Right atrium auricular region (tissue), 2 donors: ENCODE measurements around the gene MTF2. TPM values are rescaled to one million over a fixed set of nuclear protein-coding genes. Genes with fewer than 3 reads are reported as not detected.
A peak's percentile ranks its signal among the peaks of the same experiment; 100 is the strongest.

Experiments
- DNase-seq: peaks from one replicate; pipeline ENCODE4 v3.0.0-alpha.2; 2019; ENCODE audit warnings: low spot score
- H3K27ac ChIP-seq, 2 donors: fragments of 200-600 bp; sonication (generic); 1 replicate in 1 of 2; 2 replicates in 1 of 2; pipeline ENCODE4 v1.5.1; 2016 to 2019
- H3K27me3 ChIP-seq, 2 donors: fragments of 200-600 bp; sonication (generic); one replicate each; pipeline versions ENCODE4 v1.5.1 to v1.6.0; 2017 to 2019
- H3K36me3 ChIP-seq: fragments of 200-600 bp; sonication (generic); one replicate; pipeline ENCODE4 v1.5.1; 2016
- H3K4me1 ChIP-seq, 2 donors: fragments of 200-600 bp; sonication (generic); one replicate each; pipeline versions ENCODE4 v1.5.1 to v1.6.0; 2017 to 2019
- H3K4me3 ChIP-seq, 2 donors: fragments of 200-600 bp; sonication (generic); 1 replicate in 1 of 2; 2 replicates in 1 of 2; pipeline ENCODE4 v1.5.1; 2017 to 2019; ENCODE audit warnings: mild to moderate bottlenecking in 1 of 2, moderate library complexity in 1 of 2
- H3K9me3 ChIP-seq, 2 donors: fragments of 200-600 bp; sonication (generic); one replicate each; pipeline ENCODE4 v1.5.1; 2019
- CTCF ChIP-seq, 2 donors: fragments of 200-600 bp; sonication (generic); IDR thresholded peaks; one replicate each; pipeline ENCODE4 v1.5.1; 2019; ENCODE audit warnings: antibody characterized with exemption in 2 of 2
- total RNA-seq, 2 donors: library from RNA; depleted of rRNA; stranded (reverse); fragments of >200 nt; gene quantifications; one replicate each; pipeline ENCODE4 v1.1.0, GENCODE V29; 2016

Gene MTF2
- total RNA-seq, 2 donors from 2014 or later, result 6.2 to 6.3 TPM

GRCh38 chr1:93177991-93178390, 98.9 kb downstream of the MTF2 start:
- peaks cover 8% of the 10 kb centered on the region for H3K36me3 ChIP-seq
- H3K4me3 ChIP-seq, result peak overlapping the region; percentile 79 to 88
- peak overlapping the region; percentile 40 to 99 for H3K27ac ChIP-seq
- no peaks in the 10 kb centered on the region for H3K27me3 ChIP-seq
- DNase-seq, result no peak
- TF ChIP-seq CTCF (IDR thresholded peaks at IDR 0.05), result no peak
- peaks cover 0 to 41% of the 10 kb centered on the region in 2 donors for H3K4me1 ChIP-seq
- H3K9me3 ChIP-seq, result no peaks in the 10 kb centered on the region

GRCh38 chr1:93178418-93178817, 99.3 kb downstream of the MTF2 start:
- no peaks in the 10 kb centered on the region for H3K9me3 ChIP-seq
- H3K27me3 ChIP-seq, result no peaks in the 10 kb centered on the region
- H3K36me3 ChIP-seq, result peaks cover 8% of the 10 kb centered on the region
- TF ChIP-seq CTCF (IDR thresholded peaks at IDR 0.05), result no peak
- H3K4me3 ChIP-seq, result peak overlapping the region; percentile 79 to 88
- H3K27ac ChIP-seq, result peak overlapping the region; percentile 98 to 99
- peaks cover 0 to 37% of the 10 kb centered on the region in 2 donors for H3K4me1 ChIP-seq
- no peak for DNase-seq

GRCh38 chr1:93179886-93180722, 101.0 kb downstream of the MTF2 start, which contains the start of gene TMED5:
Gene TMED5, minus strand, starts transcription at chr1:93180413. Its CDS starts 171 bp downstream, at chr1:93180242.
- DNase-seq, result peak; percentile 98
- peaks cover 0 to 36% of the 10 kb centered on the region in 2 donors for H3K4me1 ChIP-seq
- H3K27ac ChIP-seq, result peak within 1 kb of the TSS; percentile 98 to 99
- H3K27me3 ChIP-seq, result no peaks in the 10 kb centered on the region
- TF ChIP-seq CTCF (IDR thresholded peaks at IDR 0.05), result peak in 1 of 2 donors; percentile 20
- no peaks in the 10 kb centered on the region for H3K36me3 ChIP-seq
- no peaks in the 10 kb centered on the region for H3K9me3 ChIP-seq
- peak within 1 kb of the TSS; percentile 79 to 88 for H3K4me3 ChIP-seq

- H3K9me3 ChIP-seq, result no peaks in the 10 kb centered on the region
- no peaks in the 10 kb centered on the region for H3K27me3 ChIP-seq
- peak within 1 kb of the TSS; percentile 98 to 99 for H3K27ac ChIP-seq
- no peaks in the 10 kb centered on the region for H3K36me3 ChIP-seq
- peak within 1 kb of the TSS; percentile 79 to 88 for H3K4me3 ChIP-seq
- peaks cover 0 to 35% of the 10 kb centered on the region in 2 donors for H3K4me1 ChIP-seq
- no peak for DNase-seq
- TF ChIP-seq CTCF (IDR thresholded peaks at IDR 0.05), result no peak
These were observed 101.9 kb downstream of the MTF2 start, which contains the start of gene CCDC18 for GRCh38 chr1:93180723-93181613. Gene CCDC18, plus strand, starts transcription at chr1:93180724. Its CDS starts 2,638 bp downstream, at chr1:93183362.

GRCh38 chr1:93186667-93187066, 107.6 kb downstream of the MTF2 start:
- no peaks in the 10 kb centered on the region for H3K27me3 ChIP-seq
- H3K36me3 ChIP-seq, result no peaks in the 10 kb centered on the region
- no peak overlapping the region for H3K27ac ChIP-seq
- no peak for DNase-seq
- H3K4me1 ChIP-seq, result peaks cover 0 to under 1% of the 10 kb centered on the region in 2 donors
- H3K4me3 ChIP-seq, result no peak overlapping the region
- TF ChIP-seq CTCF (IDR thresholded peaks at IDR 0.05), result no peak
- no peaks in the 10 kb centered on the region for H3K9me3 ChIP-seq

Other genes with a start within 250 kb of the MTF2 start
- 1,000 to 10,000 TPM in 1 of 2 donors, 100 to 1,000 TPM in 1; 675 to 1,127 TPM for gene RPL5, start 247.2 kb upstream of the MTF2 start, total RNA-seq
- gene DIPK1A, start 117.8 kb upstream of the MTF2 start, total RNA-seq, result 1 to 10 TPM; 5.9 to 7.9 TPM
- gene TMED5, start 101.1 kb downstream of the MTF2 start, total RNA-seq, result 10 to 100 TPM; 80.4 to 81.2 TPM
- 1 to 10 TPM; 5.0 to 6.9 TPM for gene CCDC18, start 101.4 kb downstream of the MTF2 start, total RNA-seq